Lower leg skin (tissue), 4 donors: ENCODE results near the gene JAKMIP2. TPM values are rescaled to one million over a fixed set of nuclear protein-coding genes. Genes with fewer than 3 reads are reported as not detected.

Experiments used
- DNase-seq, 2 donors: peaks; one replicate each; pipeline ENCODE4 v3.0.0-alpha.2; 2019; ENCODE audit warnings: low spot score in 2 of 2
- H3K4me3 ChIP-seq: fragments of 200-600 bp; sonication (generic); 2 replicates; pipeline ENCODE4 v1.5.1; 2017; ENCODE audit warnings: mild to moderate bottlenecking, low read depth; ENCODE audit not compliant: poor library complexity, severe bottlenecking
- CTCF ChIP-seq, 3 donors: fragments of 450-650 bp; IDR thresholded peaks; one replicate each; pipeline ENCODE4 v1.5.1; 2016; ENCODE audit warnings: antibody characterized with exemption in 3 of 3, mild to moderate bottlenecking in 3 of 3, moderate library complexity in 2 of 3
- POLR2A ChIP-seq, 2 donors: fragments of 450-650 bp; IDR thresholded peaks; one replicate each; pipeline ENCODE4 v1.6.1; 2016 to 2017; ENCODE audit warnings: antibody characterized with exemption in 2 of 2, mild to moderate bottlenecking in 1 of 2, moderate library complexity in 1 of 2
- WGBS, 2 donors: methylation state at CpG; one replicate each; pipeline ENCODE4 v1.1.5; 2018; 5-methylcytosine and 5-hydroxymethylcytosine counted together
- intact Hi-C: fragments of 100-400 bp; cut with DNase I; formaldehyde crosslinking; loops from one replicate; pipeline ENCODE4 v1.15.0; 2023; ENCODE audit warnings: low total_unique reads
- total RNA-seq, 4 donors: library from RNA; depleted of rRNA; stranded (reverse); fragments of >200 nt; gene quantifications; one replicate each; pipeline ENCODE4 v1.1.0, GENCODE V29; 2016

Gene JAKMIP2
- total RNA-seq, 4 donors from 2014 or later: 0.23 to 0.34 (median 0.23) TPM; not detected in 1

GRCh38 chr5:147690595-147690994, 91.9 kb downstream of the JAKMIP2 start:
- H3K4me3 ChIP-seq: no peak overlapping the region
- DNase-seq: no peak
- 70 to 75% methylated on average over 2 of the region's 2 CpGs for WGBS, 2 donors
- TF ChIP-seq CTCF (IDR thresholded peaks at IDR 0.05): no peak
- no peak for TF ChIP-seq POLR2A (IDR thresholded peaks at IDR 0.05)
- intact Hi-C loops: no loop called here

GRCh38 chr5:147689426-147689825, 93.1 kb downstream of the JAKMIP2 start:
- 75 to 83% methylated on average over 4 of the region's 4 CpGs for WGBS, 2 donors
- no peak for TF ChIP-seq POLR2A (IDR thresholded peaks at IDR 0.05)
- TF ChIP-seq CTCF (IDR thresholded peaks at IDR 0.05): no peak
- H3K4me3 ChIP-seq: no peak overlapping the region
- no peak for DNase-seq
- intact Hi-C loops: no loop called here

- DNase-seq: no peak
- TF ChIP-seq CTCF (IDR thresholded peaks at IDR 0.05) (no peak), POLR2A (IDR thresholded peaks at IDR 0.05) (no peak)
- no peak overlapping the region for H3K4me3 ChIP-seq
- intact Hi-C loops: no loop called here
- 53 to 63% methylated on average over 8 of the region's 8 CpGs for WGBS, 2 donors
Observed at GRCh38 chr5:147688656-147689356, 93.7 kb downstream of the JAKMIP2 start.

- WGBS, 2 donors: 55 to 60% methylated on average over 2 of the region's 2 CpGs
- H3K4me3 ChIP-seq: no peak overlapping the region
- intact Hi-C loops: no loop called here
- no peak for TF ChIP-seq CTCF (IDR thresholded peaks at IDR 0.05)
- TF ChIP-seq POLR2A (IDR thresholded peaks at IDR 0.05): no peak
- DNase-seq: no peak
Observed at GRCh38 chr5:147687118-147687517, 95.4 kb downstream of the JAKMIP2 start.

GRCh38 chr5:147686421-147686820, 96.1 kb downstream of the JAKMIP2 start:
- TF ChIP-seq CTCF (IDR thresholded peaks at IDR 0.05): no peak
- no peak for TF ChIP-seq POLR2A (IDR thresholded peaks at IDR 0.05)
- no peak for DNase-seq
- H3K4me3 ChIP-seq: no peak overlapping the region
- WGBS, 2 donors: 85 to 91% methylated on average over 2 of the region's 2 CpGs
- intact Hi-C loops: no loop called here

- no peak for DNase-seq
- 66 to 72% methylated on average over 3 of the region's 3 CpGs for WGBS, 2 donors
- intact Hi-C loops: no loop called here
- TF ChIP-seq CTCF (IDR thresholded peaks at IDR 0.05) (no peak), POLR2A (IDR thresholded peaks at IDR 0.05) (no peak)
- H3K4me3 ChIP-seq: no peak overlapping the region
Observed at GRCh38 chr5:147685993-147686392, 96.5 kb downstream of the JAKMIP2 start.
